Mammary epithelial cell (primary cell): ENCODE results near the gene DOCK10.

Source experiments
- EZH2 ChIP-seq: IDR thresholded peaks from 2 replicates; pipeline ENCODE4 v1.6.1; 2012; ENCODE audit warnings: low read length, inconsistent platforms, borderline replicate concordance
- TF ChIP-seq, protein P1 (sequence below), 2 donors: IDR thresholded peaks in 1 of 2; conservative IDR thresholded peaks in 1 of 2; 2 replicates each; pipeline ENCODE4 v1.5.1; 2011 to 2012; ENCODE audit warnings: inconsistent platforms in 2 of 2, low read length in 2 of 2, mild to moderate bottlenecking in 2 of 2, control low read depth in 1 of 2, low read depth in 1 of 2; ENCODE audit not compliant: insufficient read depth in 1 of 2; ENCODE audit errors: extremely low read depth in 1 of 2

DNA sequence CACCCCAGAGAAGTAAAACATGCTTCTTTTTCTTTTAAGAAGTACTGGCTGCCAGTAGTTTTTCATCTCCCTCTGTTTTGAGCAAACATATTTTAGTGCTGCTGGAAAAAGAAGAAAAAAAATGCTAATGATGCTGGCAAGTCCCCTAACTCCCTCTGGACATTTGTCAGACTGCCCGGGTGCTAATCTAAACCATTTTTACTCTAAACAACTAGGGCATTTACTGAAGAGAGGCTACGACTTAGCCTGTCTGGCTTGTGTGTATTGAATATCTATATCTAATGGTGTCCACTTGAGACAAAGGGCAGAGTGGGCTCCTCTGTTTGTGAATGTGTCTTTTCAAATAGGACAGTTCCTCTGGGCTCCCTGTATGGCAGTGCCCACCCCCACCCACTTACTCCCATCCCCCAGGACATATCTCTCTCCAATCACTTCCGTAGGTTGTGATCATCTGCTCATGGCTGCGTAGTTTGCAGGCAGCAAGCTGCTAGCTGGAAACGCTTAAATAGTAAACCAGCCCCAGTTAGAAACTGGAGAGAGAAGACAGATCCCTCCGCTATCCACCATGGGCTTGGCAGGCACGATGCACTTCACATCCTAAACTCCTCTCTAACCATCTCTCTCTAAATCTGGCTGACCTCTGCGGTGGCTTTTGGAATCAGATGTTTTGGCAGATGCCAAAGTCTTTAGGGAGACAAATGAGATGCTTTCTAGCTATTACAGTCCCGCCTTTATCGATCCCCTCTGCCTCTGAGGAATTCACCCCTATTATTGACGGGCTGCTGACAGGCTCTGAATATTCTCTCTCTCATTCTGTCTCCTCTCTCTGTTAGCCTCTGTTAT, 58.3 kb downstream of the DOCK10 start:
- TF ChIP-seq EZH2 = no peak
- TF ChIP-seq, protein P1, sequence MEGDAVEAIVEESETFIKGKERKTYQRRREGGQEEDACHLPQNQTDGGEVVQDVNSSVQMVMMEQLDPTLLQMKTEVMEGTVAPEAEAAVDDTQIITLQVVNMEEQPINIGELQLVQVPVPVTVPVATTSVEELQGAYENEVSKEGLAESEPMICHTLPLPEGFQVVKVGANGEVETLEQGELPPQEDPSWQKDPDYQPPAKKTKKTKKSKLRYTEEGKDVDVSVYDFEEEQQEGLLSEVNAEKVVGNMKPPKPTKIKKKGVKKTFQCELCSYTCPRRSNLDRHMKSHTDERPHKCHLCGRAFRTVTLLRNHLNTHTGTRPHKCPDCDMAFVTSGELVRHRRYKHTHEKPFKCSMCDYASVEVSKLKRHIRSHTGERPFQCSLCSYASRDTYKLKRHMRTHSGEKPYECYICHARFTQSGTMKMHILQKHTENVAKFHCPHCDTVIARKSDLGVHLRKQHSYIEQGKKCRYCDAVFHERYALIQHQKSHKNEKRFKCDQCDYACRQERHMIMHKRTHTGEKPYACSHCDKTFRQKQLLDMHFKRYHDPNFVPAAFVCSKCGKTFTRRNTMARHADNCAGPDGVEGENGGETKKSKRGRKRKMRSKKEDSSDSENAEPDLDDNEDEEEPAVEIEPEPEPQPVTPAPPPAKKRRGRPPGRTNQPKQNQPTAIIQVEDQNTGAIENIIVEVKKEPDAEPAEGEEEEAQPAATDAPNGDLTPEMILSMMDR (conservative IDR thresholded peaks at IDR 0.05 in 1 of 2, IDR thresholded peaks at IDR 0.05 in 1 of 2; ENCODE audit: extremely low read depth in 1 of 2, insufficient read depth in 1 of 2, low read depth in 1 of 2, low read length in 2 of 2) = no peak
